ENCODE measurements around the gene ZDHHC8.
"Not testable (repeated sequence)": the region's sequence is repeated elsewhere in the genome, so short reads cannot be mapped to it uniquely, and the experiment has no call there.

Gene ZDHHC8

DNA sequence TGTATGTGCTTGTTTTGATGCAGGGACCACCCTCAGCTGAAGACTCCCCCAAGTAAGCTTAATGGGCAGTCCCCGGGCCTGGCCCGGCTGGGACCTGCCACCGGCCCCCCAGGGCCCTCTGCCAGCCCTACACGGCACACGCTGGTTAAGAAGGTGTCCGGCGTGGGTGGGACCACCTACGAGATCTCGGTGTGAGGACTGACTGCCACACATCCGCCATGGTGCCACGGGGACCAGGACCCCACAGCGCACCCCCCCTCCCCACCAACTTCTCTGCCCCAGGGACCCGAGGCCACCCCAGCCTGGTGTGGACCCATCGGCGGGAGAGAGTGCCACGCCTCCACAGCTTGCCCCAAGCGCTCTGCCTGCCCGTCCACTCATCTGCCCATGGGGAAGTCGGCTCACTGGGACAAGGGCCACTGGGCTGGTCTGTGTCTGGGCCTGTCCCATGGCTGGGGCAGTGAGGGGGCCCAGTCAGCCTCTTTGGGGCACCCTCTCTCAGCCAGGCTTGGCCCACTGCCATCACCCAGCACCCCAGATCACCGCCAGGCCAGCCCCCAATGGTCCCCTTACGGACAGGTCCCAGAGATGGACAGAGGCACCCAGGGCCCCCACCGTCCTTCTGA lies 13.7 kb downstream of the ZDHHC8 start:
- DNase-seq = no peak

DNA sequence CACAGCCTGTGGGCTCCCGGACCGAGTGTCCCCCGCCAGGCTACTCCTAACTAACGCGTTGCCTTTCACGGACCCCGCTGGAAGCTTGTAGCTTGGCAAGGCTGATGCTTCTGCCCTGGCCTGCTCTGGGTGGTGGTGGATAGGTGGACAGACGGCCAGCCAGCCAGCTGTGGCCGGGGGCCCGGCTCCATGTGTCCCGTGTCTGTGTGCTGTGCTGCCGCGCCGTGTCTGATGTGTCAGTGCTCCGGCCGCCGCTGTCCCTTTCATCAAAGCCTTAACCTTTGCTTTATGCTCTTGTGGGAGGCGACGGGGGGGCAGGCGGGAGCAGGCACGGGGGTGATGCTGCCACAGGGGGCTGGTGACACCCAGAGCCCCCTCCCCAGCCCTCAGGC lies 14.2 kb downstream of the ZDHHC8 start:
- DNase-seq = no peak

DNA sequence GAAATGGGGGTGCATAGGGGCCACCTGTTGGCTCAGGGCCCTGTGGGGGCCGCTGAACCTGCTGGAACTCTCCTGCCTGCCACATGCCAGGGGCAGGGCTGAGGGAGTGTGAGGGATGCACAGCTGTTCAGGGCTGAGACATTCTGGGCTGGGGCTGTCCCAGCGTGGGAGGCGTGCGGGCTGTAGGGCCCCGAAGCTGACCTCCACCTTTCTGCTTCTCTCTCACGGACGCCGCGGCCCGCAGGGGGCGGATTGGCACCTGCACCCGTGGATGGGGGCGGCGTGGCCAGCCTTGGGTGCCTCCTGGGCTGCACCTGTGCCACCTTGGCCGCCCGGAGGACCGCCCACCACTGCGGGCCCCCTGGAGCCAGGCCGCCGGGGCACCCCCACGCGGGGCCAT lies 15.2 kb downstream of the ZDHHC8 start:
- DNase-seq = no peak

DNA sequence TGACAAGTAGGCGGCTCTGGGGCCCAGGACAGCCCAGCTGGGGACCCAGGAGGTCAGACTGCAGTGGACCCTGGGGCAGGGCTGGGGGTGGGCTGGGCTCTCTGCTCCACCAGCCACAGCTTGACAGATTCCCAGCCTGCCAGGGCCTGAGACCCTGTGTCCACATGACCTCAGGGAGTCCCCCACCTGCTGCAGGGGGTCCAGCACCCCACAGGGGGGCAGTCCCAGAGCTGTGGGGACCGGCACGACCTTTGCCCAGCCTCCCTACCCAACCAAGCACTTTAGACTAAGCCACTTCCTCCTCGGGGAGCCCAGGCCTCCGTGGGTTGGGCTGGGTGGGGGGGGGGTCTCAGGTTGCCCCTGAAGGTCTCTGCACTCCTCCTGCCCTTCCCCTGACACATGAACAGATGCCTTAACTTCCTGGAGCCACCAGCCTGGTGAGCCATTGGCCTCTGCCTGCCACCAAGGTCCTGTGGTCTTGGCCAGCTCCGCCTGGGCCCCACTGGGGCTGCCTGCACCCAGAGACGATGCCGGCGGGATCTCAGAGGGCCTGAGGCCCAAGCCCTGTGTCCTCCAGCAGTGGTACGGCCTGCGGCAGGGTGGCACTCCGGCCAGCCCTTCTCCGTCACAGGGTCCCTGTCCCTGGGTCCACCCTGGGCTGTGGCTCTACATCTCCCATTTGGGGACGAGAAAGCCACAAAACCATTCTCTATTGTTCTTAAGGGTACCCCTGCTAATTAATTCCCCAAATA lies 15.8 kb downstream of the ZDHHC8 start:
- no peak for DNase-seq

DNA sequence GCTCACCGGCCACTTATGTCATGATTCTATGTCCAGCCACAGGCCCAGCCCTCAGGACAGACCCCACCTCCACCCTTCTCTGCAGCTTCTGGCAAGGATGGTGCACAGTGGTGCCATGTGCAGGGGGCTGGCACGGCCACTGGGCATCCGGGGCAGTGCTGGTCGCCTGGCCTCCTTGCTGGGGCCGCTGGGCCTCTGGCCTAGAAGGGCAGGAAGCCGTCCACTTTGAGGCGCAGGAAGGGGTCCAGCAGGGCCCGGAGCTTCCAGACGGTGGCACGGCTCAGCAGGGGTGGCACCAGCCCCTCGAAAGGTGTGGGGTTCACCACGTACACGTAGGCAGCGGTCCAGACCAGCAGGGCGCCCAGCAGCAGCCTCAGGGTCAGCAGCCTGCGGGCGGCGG lies 16.8 kb downstream of the ZDHHC8 start:
- no peak for DNase-seq

DNA sequence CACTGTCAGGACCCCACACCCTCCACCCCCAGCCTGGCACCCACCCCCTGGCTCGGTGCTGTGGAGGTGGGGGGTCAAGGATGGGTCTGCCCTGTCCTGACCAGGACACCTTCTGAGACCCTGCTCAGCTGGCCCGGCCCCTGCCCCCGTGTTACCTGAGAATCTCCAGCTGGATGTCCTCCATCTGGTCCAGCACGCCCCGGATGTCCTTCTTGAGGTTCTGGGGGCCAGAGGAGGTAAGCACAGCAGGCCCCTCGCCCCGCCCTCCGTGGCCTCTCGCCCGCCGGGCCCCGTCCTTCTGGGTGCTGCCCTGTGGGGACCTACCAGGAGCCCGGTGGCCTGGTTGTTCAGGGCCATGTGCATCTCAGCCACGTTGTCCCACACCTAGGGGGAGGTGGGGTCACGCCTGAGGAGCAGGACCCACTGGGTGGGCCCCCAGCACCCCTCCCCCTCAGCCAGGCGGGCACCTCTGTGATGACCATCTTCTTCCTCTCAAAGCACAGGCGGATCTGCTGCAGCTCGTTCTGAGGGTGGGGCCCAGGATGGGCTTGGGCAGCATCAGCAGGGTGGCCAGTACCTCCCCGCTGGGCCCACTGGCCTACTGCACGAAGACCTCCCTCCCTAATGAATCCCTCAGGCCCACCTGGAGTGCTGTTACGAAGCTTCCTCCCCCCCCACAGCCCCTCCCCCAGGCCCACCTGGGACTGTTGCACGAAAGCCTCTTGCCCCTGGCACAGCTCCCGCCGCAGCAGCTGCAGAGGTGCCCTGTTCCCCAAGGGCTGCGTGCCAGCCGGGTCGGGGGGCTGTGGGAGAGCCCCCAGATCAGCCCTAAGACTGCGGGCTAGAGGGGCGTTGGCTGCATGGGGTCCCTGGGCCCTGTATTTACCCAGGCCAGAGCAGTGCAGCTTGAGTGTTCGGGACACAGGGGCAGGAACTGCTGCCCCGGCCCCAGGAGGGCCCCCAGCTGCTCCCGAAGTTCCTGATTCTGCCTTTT lies 17.9 kb downstream of the ZDHHC8 start:
- no peak for DNase-seq

DNA sequence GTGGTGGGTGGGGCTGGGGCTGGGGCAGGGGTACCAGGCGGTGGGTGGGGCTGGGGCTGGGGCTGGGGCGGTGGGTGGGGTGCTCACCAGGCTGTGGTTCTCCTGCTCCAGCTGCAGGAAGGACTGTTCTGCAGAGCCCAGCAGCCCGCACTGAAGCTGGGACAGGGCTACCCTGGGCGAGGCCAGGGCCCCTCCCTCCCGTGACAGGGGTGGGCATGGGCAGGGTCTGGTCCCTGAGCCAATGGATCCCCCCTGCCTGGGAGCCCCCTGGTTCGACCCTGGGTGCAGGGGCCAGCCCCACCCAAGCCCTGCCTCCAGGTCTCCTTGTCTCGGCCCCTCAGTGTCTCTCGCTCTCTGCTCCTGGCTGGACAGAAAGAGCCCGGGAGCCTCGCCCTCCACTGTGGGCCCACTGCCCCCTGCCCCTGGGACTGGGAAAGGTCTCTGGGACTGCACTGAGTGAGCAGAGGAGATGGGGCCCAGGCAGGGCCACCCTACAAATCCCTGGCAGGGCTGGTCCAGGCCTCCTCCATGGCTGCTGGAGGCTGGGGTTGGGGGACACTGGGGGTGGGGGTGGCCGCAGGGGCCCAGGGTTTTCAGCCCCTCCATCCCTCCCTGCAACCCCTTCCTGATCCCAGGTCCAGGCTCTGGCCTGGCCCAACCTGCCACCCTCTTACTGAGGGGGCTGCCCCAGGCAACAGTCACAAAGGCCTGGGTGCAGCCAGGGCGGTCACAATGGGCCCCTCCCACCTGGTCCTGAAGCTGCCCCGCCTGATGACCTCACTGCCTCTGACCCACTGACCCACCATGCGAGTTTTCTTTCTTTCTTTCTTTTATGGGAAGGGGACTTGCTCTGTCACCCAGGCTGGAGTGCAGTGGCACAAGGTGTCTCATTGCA lies 19.0 kb downstream of the ZDHHC8 start, which contains the start of gene CCDC188:
TSS of gene CCDC188 (minus strand) at position 675 of the 895 bp plus-strand sequence. CDS start at position 606, 69 bp downstream.
- DNase-seq = no peak

DNA sequence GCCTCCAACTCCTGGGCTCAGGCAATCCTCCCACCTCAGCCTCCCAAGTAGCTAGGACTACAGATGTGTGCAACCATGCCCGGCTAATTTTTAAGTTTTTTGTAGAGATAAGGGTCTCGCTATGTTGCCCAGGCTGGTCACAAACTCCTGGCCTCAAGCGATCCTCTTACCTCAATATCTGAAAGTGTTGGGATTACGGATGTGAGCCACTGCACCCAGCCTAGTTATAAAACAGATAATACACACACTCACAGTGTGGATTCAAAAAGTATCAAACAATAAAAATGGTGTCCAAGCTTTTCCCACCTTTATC lies 19.6 kb downstream of the ZDHHC8 start:
- no peak for DNase-seq

DNA sequence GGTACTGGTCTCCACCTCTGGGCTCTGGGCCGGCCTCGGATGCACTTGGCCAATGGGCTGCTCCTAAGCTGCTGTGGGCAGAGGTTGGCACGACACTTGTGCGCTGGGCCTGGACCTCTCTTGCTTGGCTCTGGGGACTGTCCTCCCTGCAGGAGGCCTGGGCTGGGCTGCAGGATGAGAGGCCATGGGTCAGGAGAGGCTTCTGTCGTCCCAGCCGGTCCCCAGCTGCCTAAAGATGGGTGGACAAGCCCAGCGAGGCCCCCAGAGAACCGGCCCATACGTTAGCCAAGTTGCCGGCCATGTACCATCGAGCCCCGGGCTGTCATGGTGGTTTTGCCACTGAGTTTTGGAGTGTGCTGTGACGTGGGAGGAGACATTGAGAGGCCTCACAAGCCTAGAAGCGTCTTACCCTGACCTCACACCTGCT lies 20.9 kb downstream of the ZDHHC8 start:
- no peak for DNase-seq

DNA sequence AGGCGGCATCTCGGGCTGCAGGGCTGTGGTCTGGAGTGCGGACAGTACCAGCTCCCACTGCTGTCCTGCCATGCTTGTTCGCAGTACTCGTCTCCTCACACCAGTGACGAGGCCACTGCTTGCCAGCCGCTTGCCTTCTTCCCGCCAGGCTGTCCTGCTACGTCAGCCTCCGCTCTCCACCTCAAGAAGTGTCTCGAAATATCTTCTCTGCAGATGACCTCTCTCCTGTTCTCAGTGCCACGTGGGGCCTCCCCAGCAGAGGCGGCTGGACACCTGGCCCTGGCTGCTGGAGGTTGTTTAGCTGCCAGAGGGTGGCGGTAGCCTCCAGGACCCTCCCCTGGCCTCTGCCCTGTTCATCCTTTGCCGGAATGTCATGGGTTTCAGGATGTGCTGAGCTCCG lies 22.3 kb downstream of the ZDHHC8 start:
- no peak for DNase-seq

DNA sequence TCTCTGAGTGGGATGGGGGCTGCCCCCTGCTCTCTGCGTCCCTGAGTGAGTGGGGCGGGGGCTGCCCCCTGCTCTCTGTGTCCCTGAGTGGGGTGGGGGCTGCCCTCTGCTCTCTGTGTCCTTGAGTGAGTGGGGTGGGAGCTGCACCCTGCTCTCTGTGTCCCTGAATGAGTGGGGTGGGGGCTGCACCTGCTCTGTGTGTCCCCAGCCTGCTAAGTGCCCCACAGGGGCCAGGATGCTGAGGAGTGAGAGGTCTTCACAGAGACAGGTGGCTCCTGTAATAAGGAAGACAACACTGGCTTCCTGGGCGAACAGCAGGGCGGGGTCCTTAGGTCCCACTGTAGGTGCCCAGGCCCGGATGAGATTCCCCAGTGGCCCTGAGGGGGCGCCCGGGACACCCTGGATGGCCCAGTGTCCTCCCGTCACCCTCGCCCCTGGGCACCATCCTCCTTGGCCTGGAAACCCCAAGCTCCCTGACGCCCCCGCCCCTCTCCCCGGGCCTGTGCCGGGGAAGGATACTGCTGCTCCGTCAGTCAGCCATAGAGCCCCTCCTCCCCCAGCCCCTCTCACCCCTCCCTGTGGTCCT lies 23.1 kb downstream of the ZDHHC8 start:
- DNase-seq = peak; percentile 19

DNA sequence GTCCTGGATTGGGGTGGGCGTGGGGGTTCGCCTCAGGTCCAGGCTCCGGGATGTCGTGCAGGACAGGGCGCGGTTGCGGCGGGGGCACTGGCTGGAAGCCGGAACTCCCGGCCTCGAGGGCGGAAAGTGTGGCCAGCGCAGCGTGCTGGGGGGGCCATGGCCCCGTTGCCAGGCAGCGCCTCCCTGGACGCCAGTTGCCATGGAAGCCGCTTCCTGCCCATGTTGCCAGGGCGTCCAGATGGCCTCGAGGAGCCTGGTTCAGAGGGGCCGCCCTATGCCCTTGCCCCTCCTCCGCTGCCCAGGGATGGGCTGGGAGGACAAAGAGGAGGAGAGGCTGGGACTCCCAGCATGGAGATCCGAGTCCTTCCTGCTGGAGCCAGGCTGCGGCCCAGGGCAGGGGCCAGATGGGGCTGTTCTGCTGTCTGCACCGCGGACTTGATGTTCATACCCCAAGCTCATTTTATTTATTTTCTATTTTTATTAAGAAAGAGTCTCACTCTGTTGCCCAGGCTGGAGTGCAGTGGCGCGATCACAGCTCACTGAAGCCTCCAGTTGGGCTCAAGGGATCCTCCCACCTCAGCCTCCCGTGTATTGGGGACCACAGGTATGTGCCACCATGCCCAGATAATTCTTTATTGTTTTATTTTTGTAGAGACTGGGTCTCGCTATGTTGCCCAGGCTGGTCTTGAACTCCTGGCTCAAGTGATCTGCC lies 23.9 kb downstream of the ZDHHC8 start:
- peak; percentile 90 for DNase-seq

DNA sequence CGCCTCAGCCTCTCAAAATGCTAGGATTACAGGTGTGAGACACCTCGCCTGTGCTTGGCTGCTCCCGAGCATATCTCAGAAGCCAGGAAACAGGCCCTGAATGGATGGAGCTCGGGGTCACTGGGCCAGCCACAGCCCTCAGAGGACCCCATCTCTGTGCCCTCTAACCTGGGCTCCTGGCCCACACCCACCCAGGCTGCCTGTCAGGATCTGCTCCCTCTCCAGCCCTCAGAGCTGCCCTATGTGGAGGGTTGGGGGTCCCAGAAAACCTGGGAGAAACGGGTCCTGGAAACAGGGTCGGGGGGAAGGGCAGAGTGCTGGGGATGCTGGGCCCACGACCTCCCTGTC lies 24.4 kb downstream of the ZDHHC8 start:
- no peak for DNase-seq

DNA sequence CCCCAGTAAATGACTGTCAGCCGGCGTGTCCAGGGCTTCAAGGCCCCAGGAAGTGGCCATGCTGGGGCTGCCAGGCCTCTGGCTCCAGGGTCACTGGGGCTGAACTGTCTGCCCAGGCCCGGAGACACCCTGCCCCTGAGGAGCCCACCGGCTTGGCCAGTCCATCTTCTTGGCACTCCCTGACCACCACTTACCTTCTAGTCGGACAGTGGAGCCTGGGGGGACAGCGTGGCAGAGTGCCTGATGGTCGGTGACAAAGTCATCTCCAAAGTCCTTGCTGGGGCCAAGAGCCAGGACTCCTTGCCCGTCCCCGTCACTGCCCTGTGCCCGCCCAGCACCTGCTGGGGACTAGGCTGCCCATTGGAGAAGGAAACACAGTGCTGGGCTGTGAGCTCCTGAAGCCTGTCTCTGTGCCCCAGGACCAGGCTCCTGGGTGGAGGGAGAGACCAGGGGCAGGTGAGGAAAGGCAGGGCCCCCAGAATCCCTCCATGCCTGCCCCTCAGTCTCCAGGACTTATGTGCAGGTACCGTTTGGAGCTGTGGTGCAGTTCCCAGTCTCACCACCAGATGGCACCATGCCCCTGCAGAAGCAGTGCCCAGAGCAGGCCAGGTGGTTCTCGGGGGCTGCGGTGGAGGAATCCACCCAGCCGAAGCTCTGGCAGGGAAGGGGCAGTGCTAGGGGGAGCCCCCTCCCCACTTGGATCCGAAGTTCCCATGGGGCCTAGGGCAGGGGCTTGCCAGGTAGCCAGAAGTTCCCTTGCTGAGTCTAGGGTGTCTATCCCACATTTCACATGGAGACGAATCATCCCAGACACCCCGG lies 25.2 kb downstream of the ZDHHC8 start:
- DNase-seq = peak; percentile 40

DNA sequence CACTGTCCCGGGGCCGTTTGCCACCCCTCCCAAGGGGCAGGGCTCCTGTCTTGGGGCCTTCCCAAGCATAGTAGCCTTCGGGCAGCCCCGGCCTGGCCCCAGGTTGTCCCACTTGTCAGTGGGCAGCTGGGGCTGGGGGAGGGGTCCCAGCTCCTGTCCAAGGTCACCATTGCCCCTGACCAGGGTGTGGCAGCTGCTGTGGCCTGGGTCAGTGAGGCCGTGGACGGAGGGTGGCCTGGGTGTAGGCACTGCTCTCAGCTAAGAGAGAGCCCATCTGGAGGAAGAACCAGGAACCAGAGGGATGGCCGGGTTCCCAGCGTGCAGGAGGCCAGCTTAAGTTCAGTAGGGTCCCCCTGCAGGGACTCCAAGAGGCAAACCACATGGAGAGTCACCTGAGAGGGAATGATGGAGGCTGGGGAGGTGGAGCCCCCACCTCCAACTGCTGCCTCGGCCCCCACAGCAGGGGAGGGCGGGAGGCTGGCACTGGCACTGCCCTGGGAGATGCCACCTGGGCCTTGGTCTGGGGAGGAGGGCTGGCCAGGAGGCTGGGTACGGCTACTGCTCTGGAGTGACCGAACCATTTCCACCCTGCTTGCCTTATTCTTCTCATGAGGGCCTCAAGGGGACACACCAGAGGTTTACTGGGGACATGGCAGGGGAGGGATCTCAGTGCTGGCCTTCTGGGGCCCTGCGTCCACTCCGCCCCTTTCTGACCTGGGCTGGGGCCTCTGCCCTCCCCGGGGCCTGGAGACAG lies 26.0 kb downstream of the ZDHHC8 start:
- no peak for DNase-seq

DNA sequence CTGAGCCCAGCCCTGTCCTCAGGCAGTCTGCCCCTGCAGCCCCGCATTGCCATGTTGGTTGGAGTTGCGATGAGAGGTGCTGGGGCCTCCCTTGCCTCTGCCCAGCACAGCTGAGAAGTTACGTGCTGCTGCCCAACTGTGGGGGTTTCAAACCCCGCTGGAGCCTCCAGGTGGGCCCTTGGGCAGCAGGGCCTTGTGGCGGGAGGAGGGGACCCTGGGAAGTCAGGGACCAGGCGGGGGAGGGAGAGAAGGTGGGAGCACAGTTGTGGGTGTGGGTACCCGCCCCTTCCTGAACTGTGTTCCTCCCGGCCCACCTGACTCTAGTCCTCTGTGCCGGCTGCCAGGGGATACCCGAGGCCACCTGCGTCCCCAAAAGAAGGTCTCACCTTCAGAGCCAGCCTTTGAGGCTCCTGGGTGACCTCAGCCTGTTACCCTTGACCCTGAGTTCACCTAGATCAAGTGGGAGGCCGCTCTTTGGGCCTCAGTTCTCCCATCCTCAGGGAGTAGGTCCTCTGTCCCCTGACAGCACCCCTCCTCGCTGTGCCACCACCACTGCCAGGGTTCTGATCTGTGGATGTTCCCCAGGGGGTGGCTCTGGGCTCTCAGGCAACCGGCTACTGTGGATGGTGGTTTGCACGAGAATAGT lies 26.9 kb downstream of the ZDHHC8 start:
- no peak for DNase-seq

DNA sequence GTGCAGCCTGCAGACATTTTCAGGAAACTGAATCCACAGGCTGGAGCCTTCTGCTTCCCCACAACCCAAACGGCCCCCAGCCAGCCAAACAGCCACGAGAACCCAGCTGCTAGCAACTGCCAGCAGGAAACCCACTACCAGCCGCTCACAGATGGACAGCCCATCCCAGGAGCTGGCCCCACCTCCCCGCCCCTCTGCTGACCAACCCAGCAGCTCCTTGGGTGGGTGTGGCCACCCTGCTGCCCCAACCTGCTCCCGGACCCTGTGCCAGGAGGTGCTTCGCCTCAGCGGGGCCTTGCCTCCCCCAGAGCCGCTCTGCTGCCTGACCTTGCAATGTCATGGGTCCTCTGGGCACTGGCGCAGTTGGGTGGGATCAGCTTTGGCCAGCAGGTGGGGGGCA lies 27.5 kb downstream of the ZDHHC8 start:
- DNase-seq = no peak

DNA sequence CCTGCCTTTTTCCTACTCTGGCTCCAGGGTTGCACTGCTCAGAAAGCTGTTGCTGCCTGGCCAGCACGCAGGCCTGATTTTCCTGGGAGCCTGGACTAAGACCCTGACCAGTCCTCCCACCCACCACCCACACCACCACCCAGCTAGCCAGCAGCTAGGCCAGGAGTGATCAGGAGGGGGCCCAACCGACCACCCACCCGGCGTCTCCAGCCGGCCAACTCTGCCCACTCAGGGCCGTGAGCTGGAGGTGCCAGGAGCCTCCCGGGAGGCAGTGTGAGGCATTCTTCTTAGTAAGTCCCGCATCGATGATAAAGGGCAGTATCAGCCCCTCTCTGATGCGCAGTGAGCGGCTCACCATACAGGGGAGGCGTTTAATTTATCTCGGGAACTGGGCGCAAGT lies 27.9 kb downstream of the ZDHHC8 start:
- DNase-seq = not testable (repeated sequence)

DNA sequence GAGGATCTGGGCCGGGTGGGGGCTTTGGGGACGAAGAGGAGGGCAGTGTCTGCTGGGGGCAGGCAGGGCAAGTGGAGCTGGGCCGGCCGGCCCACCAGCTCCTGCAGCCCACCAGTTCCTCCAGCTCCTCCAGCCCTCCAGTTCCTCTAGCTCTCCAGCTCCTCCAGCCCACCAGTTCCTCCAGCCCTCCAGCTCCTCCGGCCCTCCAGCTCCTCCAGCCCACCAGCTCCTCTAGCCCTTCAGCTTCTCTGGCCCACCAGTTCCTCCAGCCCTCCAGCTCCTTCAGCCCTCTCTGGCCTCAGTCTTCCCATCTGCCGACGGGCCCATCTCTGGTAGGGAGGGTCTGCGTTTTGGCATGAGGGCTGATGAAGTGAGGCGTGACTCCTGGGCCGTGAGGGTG lies 28.4 kb downstream of the ZDHHC8 start:
- DNase-seq = no peak

Measured in NCI-H1105 treated with DMSO at 0.1 percent for 48 hours (cell line).